HUES6 (cell line): ENCODE data around the gene CPA1.

ENCODE experiments used
- H3K27ac ChIP-seq: 2 replicates; pipeline ENCODE4 v1.7.0; 2013; ENCODE audit warnings: low read depth, mild to moderate bottlenecking, low read length, inconsistent platforms
- H3K27me3 ChIP-seq: 2 replicates; pipeline ENCODE4 v1.6.1; 2013; ENCODE audit warnings: low read length; ENCODE audit not compliant: control insufficient read depth, insufficient read depth
- H3K36me3 ChIP-seq: 2 replicates; pipeline ENCODE4 v1.6.1; 2013; ENCODE audit warnings: low read length; ENCODE audit not compliant: control insufficient read depth, insufficient read depth
- H3K4me1 ChIP-seq: 2 replicates; pipeline ENCODE4 v1.6.1; 2013; ENCODE audit warnings: low read length; ENCODE audit not compliant: control insufficient read depth, insufficient read depth
- H3K4me3 ChIP-seq: 2 replicates; pipeline ENCODE4 v1.5.1; 2013; ENCODE audit warnings: low read depth, low read length
- H3K9ac ChIP-seq: one replicate; pipeline ENCODE4 v1.6.1; 2013; ENCODE audit warnings: mild to moderate bottlenecking, low read length
- H3K9me3 ChIP-seq: 2 replicates; pipeline ENCODE4 v1.6.1; 2013; ENCODE audit warnings: low read depth, low read length; ENCODE audit not compliant: control insufficient read depth, insufficient read depth

CPA1 gene

GRCh38 chr7:130398526-130399090 is 18.3 kb downstream of the CPA1 start:
- Histone ChIP-seq H3K4me1 (no peaks in the 10 kb centered on the region), H3K36me3 (no peaks in the 10 kb centered on the region), H3K27ac (no peak overlapping the region), H3K9ac (no peak overlapping the region), H3K4me3 (no peak overlapping the region), H3K9me3 (no peaks in the 10 kb centered on the region), H3K27me3 (no peaks in the 10 kb centered on the region)

- Histone ChIP-seq H3K36me3 (no peaks in the 10 kb centered on the region), H3K27me3 (no peaks in the 10 kb centered on the region), H3K4me3 (no peak overlapping the region), H3K27ac (no peak overlapping the region), H3K4me1 (no peaks in the 10 kb centered on the region), H3K9ac (no peak overlapping the region), H3K9me3 (no peaks in the 10 kb centered on the region)
Measured at GRCh38 chr7:130400120-130400572, 19.9 kb downstream of the CPA1 start.

GRCh38 chr7:130401101-130401500 is 20.8 kb downstream of the CPA1 start:
- H3K36me3 ChIP-seq: no peaks in the 10 kb centered on the region
- H3K27ac ChIP-seq: no peak overlapping the region
- no peaks in the 10 kb centered on the region for H3K9me3 ChIP-seq
- no peak overlapping the region for H3K4me3 ChIP-seq
- no peaks in the 10 kb centered on the region for H3K27me3 ChIP-seq
- H3K9ac ChIP-seq: no peak overlapping the region
- no peaks in the 10 kb centered on the region for H3K4me1 ChIP-seq

GRCh38 chr7:130401578-130401977 is 21.3 kb downstream of the CPA1 start:
- Histone ChIP-seq H3K27me3 (no peaks in the 10 kb centered on the region), H3K4me3 (no peak overlapping the region), H3K27ac (no peak overlapping the region), H3K36me3 (no peaks in the 10 kb centered on the region), H3K9ac (no peak overlapping the region), H3K9me3 (no peaks in the 10 kb centered on the region), H3K4me1 (no peaks in the 10 kb centered on the region)

GRCh38 chr7:130405003-130405402 is 24.7 kb downstream of the CPA1 start:
- H3K36me3 ChIP-seq: no peaks in the 10 kb centered on the region
- no peak overlapping the region for H3K9ac ChIP-seq
- no peaks in the 10 kb centered on the region for H3K27me3 ChIP-seq
- H3K27ac ChIP-seq: no peak overlapping the region
- no peak overlapping the region for H3K4me3 ChIP-seq
- no peaks in the 10 kb centered on the region for H3K4me1 ChIP-seq
- H3K9me3 ChIP-seq: no peaks in the 10 kb centered on the region

GRCh38 chr7:130409067-130409711 is 28.9 kb downstream of the CPA1 start:
- H3K27ac ChIP-seq: no peak overlapping the region
- H3K9me3 ChIP-seq: no peaks in the 10 kb centered on the region
- no peaks in the 10 kb centered on the region for H3K36me3 ChIP-seq
- H3K4me3 ChIP-seq: no peak overlapping the region
- no peaks in the 10 kb centered on the region for H3K27me3 ChIP-seq
- H3K4me1 ChIP-seq: no peaks in the 10 kb centered on the region
- no peak overlapping the region for H3K9ac ChIP-seq

- Histone ChIP-seq H3K36me3 (no peaks in the 10 kb centered on the region), H3K9me3 (no peaks in the 10 kb centered on the region), H3K9ac (no peak overlapping the region), H3K4me3 (no peak overlapping the region), H3K4me1 (no peaks in the 10 kb centered on the region), H3K27me3 (no peaks in the 10 kb centered on the region), H3K27ac (no peak overlapping the region)
Measured at GRCh38 chr7:130409712-130410072, 29.4 kb downstream of the CPA1 start.

GRCh38 chr7:130410868-130411541 is 30.7 kb downstream of the CPA1 start:
- Histone ChIP-seq H3K4me1 (no peaks in the 10 kb centered on the region), H3K4me3 (no peak overlapping the region), H3K27ac (no peak overlapping the region), H3K36me3 (no peaks in the 10 kb centered on the region), H3K27me3 (no peaks in the 10 kb centered on the region), H3K9me3 (no peaks in the 10 kb centered on the region), H3K9ac (no peak overlapping the region)

GRCh38 chr7:130413201-130413600 is 32.9 kb downstream of the CPA1 start:
- Histone ChIP-seq H3K27me3 (no peaks in the 10 kb centered on the region), H3K4me3 (no peak overlapping the region), H3K9ac (no peak overlapping the region), H3K36me3 (no peaks in the 10 kb centered on the region), H3K27ac (no peak overlapping the region), H3K4me1 (no peaks in the 10 kb centered on the region), H3K9me3 (no peaks in the 10 kb centered on the region)

GRCh38 chr7:130415006-130415405 is 34.7 kb downstream of the CPA1 start:
- Histone ChIP-seq H3K4me3 (no peak overlapping the region), H3K27ac (no peak overlapping the region), H3K36me3 (no peaks in the 10 kb centered on the region), H3K9ac (no peak overlapping the region), H3K9me3 (no peaks in the 10 kb centered on the region), H3K27me3 (no peaks in the 10 kb centered on the region), H3K4me1 (peaks cover 4% of the 10 kb centered on the region)

- H3K27me3 ChIP-seq: no peaks in the 10 kb centered on the region
- H3K9ac ChIP-seq: no peak overlapping the region
- H3K27ac ChIP-seq: no peak overlapping the region
- H3K36me3 ChIP-seq: no peaks in the 10 kb centered on the region
- no peaks in the 10 kb centered on the region for H3K9me3 ChIP-seq
- no peak overlapping the region for H3K4me3 ChIP-seq
- peaks cover 4% of the 10 kb centered on the region for H3K4me1 ChIP-seq
Measured at GRCh38 chr7:130417213-130417612, 36.9 kb downstream of the CPA1 start.
